Measurements from ENCODE around the gene DNAJB6. TPM values are rescaled to one million over a fixed set of nuclear protein-coding genes. Genes with fewer than 3 reads are reported as not detected.

DNAJB6 gene
- total RNA-seq, 4 donors from 2014 or later = 82.5 to 149 (median 94.7) TPM

GRCh38 chr7:157464111-157464970 is 127.5 kb downstream of the DNAJB6 start:
- ATAC-seq (ENCODE audit: low FRiP score) = no peak
- TF ChIP-seq, protein P1, sequence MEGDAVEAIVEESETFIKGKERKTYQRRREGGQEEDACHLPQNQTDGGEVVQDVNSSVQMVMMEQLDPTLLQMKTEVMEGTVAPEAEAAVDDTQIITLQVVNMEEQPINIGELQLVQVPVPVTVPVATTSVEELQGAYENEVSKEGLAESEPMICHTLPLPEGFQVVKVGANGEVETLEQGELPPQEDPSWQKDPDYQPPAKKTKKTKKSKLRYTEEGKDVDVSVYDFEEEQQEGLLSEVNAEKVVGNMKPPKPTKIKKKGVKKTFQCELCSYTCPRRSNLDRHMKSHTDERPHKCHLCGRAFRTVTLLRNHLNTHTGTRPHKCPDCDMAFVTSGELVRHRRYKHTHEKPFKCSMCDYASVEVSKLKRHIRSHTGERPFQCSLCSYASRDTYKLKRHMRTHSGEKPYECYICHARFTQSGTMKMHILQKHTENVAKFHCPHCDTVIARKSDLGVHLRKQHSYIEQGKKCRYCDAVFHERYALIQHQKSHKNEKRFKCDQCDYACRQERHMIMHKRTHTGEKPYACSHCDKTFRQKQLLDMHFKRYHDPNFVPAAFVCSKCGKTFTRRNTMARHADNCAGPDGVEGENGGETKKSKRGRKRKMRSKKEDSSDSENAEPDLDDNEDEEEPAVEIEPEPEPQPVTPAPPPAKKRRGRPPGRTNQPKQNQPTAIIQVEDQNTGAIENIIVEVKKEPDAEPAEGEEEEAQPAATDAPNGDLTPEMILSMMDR (IDR thresholded peaks at IDR 0.05) = no peak

DNA sequence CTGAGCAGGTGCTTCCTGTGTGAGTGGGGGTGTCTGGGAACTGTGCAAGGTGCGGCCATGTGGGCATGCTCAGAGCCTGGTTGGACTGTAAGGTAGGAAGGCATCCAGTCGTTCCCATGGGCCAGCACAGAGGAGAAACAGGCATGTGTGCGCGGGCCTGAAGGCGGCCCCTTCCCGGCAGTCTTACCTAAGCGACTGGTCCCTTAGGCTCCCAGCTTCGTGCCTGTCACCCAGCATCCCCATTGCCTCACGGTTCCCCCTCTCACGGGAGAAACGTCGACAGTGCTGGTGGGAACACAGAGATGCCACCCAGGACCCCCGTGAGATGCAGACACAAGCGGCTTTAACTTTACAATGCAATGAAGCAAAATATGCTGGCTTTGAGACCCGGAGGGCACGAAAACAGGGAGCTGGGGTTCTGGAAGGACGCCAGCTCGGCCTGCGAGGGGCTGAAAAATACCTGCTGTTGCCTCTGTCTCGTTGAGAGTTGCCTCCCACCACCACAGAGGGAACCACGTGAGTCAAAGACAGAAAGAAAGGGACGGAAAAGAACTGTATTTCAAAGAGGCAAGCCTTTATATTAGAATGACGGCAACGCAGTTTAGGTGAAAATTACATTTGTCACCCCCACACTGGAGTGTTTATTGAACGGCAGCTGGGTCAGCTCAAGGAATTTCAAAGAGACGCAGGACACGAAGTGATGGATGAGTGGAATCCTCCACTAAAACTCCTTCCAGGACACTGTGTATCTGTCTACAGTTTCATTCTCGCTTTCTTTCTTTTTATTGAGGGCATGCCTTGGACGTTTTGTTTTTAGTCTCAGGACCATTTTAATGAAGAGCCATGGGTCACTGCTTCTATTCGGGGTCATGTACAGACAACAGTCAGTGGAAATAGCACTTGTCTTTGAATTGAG is 128.4 kb downstream of the DNAJB6 start:
- TF ChIP-seq, protein P1 (IDR thresholded peaks at IDR 0.05) = no peak
- ATAC-seq (ENCODE audit: low FRiP score) (no peak), DNase-seq (ENCODE audit: low spot score) (no peak)

More at GRCh38 chr7:157464111-157464970, 127.5 kb downstream of the DNAJB6 start:
- DNase-seq (ENCODE audit: low spot score) = no peak

DNA sequence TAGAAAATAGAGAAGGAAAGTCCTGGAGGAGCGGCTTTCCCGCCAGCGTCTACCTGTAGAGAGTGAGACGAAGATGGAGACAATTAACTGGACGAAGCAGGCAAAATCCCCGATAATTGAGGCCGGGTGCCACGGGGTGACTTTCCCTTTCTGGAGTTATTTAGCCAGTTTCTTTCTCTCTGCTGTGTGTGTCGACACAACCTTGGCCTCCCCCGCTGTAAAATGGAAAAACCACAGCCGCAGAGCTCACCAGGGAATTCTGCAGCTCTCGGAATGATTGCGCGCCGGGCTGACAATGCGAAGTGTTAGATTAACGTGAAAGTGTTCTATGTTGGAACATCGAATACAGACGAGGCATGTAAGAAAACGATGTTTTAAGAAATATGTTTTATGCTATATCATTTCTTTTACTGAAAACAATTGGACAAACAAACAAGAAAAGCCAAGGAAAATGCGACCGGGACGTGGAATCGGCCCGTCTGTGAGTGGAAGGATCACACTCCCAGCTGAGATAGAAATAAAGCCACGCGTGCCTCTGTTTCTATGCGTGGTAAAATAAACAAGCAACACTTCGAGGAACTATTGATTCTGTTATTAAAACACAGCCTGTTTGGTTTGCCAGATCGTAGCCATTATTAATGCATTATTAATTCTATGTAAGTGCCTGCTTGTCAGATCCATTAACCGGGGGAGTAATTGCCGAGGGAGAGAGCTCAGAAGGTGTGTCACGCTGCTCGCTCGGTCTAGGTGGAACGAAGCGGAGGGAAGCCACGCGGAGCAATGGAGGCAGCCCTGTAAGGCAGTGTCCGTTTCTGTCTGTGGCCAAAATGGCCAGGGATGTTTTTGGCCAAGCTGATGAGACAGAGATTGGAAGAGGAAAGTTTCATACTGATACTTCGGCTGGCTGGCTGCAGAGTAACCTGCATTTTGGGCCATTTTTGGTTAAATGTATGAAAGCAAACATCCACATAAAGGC is 129.4 kb downstream of the DNAJB6 start:
- ATAC-seq (ENCODE audit: low FRiP score) (no peak), DNase-seq (ENCODE audit: low spot score) (no peak)
- TF ChIP-seq, protein P1 (IDR thresholded peaks at IDR 0.05) = no peak

- TF ChIP-seq, protein P1 (IDR thresholded peaks at IDR 0.05) = no peak
- DNase-seq (ENCODE audit: low spot score) = no peak
- no peak for ATAC-seq (ENCODE audit: low FRiP score)
Measured at GRCh38 chr7:157466867-157467261, 130.1 kb downstream of the DNAJB6 start.

Other genes starting within 250 kb of the DNAJB6 start
- 100 to 1,000 TPM in 1 of 4 donors, 10 to 100 TPM in 3; 65.9 to 104 (median 78.3) TPM for gene UBE3C, start 198.1 kb upstream of the DNAJB6 start, total RNA-seq